ENCODE measurements around the gene ERI3.

DNA sequence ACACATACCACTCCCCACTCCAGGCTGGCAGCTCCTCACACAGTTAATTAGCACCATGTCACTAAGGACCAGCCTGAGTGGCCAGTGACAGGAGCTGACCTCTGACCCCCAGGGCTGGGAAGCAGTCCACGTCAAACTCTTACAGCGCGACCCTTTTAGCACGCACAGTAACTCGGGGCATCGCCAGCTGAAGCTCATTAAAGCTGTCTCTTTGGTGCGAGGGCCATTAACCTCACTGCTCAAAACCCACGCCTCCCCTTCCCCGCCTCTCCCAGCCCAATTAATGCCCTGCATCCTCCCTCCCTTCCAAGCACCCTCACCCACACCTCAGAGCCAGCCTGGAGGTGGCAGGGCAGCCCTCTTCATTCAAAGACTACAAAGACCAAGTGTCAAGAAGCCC, 110.1 kb downstream of the ERI3 start:
- no peak for TF ChIP-seq POLR2A (IDR thresholded peaks at IDR 0.05)
- no peak for TF ChIP-seq EP300 (IDR thresholded peaks at IDR 0.05)

Data from gastroesophageal sphincter (tissue), 2 donors.